K562 (cell line): ENCODE data around the gene RARS1.

Experiments used
- CTCF ChIP-seq, 3 experiments: IDR thresholded peaks in 2 of 3; conservative IDR thresholded peaks in 1 of 3; 2 replicates each; pipeline ENCODE4 v1.5.1; 2011 to 2012; ENCODE audit warnings: low read length in 3 of 3, mild to moderate bottlenecking in 3 of 3, control low read depth in 2 of 3, improper control_type of control experiment in 1 of 3, inconsistent platforms in 1 of 3, low read depth in 1 of 3, mixed read lengths in 1 of 3, moderate library complexity in 1 of 3; ENCODE audit not compliant: insufficient read depth in 2 of 3
- EWSR1 ChIP-seq: fragments of 450-650 bp; IDR thresholded peaks from 2 replicates; pipeline ENCODE4 v1.6.1; 2018; ENCODE audit warnings: borderline replicate concordance, mild to moderate bottlenecking, low read depth, moderate library complexity; ENCODE audit not compliant: partially characterized antibody
- IRF2 ChIP-seq: sonication (generic); formaldehyde crosslinking; IDR thresholded peaks from 2 replicates; pipeline ENCODE4 v1.8.1; 2022; ENCODE audit warnings: mild to moderate bottlenecking, missing genetic modification reagents
- JUN ChIP-seq, 2 experiments: sonication (generic) in 1 of 2; formaldehyde crosslinking in 1 of 2; IDR thresholded peaks; 2 replicates each; pipeline versions ENCODE4 v1.6.1 to v1.8.0; 2012 to 2022; ENCODE audit warnings: borderline replicate concordance in 2 of 2, mild to moderate bottlenecking in 2 of 2, improper control_type of control experiment in 1 of 2, low read depth in 1 of 2, low read length in 1 of 2, missing genetic modification reagents in 1 of 2
- MTA3 ChIP-seq: fragments of 450-650 bp; formaldehyde crosslinking; IDR thresholded peaks from 2 replicates; pipeline ENCODE4 v1.6.1; 2017; ENCODE audit warnings: mild to moderate bottlenecking, borderline replicate concordance
- NRF1 ChIP-seq, 2 experiments: fragments of 450-650 bp; IDR thresholded peaks in 1 of 2; conservative IDR thresholded peaks in 1 of 2; 2 replicates each; pipeline ENCODE4 v1.6.1; 2014; ENCODE audit warnings: mild to moderate bottlenecking in 2 of 2
- ZKSCAN8 ChIP-seq: fragments of 200-800 bp; sonication (Bioruptor generic); IDR thresholded peaks from 2 replicates; pipeline ENCODE4 v1.6.1; 2016; ENCODE audit warnings: missing genetic modification characterization, missing compliant biosample characterization

DNA sequence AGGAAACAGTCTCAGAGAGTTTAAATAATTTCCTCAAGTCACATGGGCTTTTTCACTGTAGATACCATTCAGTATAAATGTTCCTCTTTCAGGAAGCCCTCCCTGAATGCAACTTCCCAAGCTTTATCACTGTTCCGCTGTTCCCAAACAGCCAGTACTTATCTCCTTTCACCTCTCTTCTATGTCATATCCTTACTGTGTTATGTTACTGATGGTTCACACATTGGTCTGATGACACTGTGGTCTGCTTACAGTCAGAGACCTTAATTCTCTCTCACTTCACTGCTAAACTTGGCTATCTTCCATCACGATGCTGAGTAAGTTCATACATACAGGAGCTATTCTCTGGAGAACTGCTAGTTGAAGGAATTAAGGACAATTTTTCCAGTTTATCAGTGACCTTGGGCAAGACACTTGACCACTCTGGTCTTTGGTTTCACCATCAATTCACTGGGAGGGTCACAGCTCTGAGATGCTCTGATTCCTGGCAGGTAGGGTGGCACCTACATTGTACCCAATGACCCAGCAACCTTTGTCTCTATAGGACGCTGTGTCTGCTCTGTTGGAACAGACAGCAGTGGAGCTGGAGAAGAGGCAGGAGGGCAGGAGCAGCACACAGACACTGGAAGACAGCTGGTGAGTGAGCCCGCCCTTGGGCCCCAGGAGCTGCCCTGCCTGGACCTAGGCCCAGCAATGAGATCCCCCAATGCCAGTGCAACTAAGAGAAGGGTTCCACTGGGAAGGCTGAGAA, 42.1 kb upstream of the RARS1 start:
- TF ChIP-seq CTCF (IDR thresholded peaks at IDR 0.05 in 2 of 3, conservative IDR thresholded peaks at IDR 0.05 in 1 of 3; ENCODE audit: insufficient read depth in 2 of 3, low read depth in 1 of 3, low read length in 3 of 3) (no peak), NRF1 (conservative IDR thresholded peaks at IDR 0.05 in 1 of 2, IDR thresholded peaks at IDR 0.05 in 1 of 2) (no peak), EWSR1 (no peak), JUN (IDR thresholded peaks at IDR 0.05; ENCODE audit: borderline replicate concordance, low read depth, low read length) (no peak), JUN (CRISPR knock-in tag; IDR thresholded peaks at IDR 0.05; ENCODE audit: borderline replicate concordance) (no peak), IRF2 (CRISPR knock-in tag) (no peak), ZKSCAN8 (CRISPR knock-in tag) (no peak), MTA3 (no peak)
